Fibroblast of the aortic adventitia (primary cell): ENCODE measurements around the gene ZNF729. TPM values are rescaled to one million over a fixed set of nuclear protein-coding genes. Genes with fewer than 3 reads are reported as not detected.
"Not testable (repeated sequence)": the region's sequence is repeated elsewhere in the genome, so short reads cannot be mapped to it uniquely, and the experiment has no call there.

ENCODE experiments used
- DNase-seq: peaks from one replicate; pipeline ENCODE4 v3.0.0-alpha.2; 2010; ENCODE audit warnings: low read depth
- H3K4me3 ChIP-seq: 2 replicates; pipeline ENCODE4 v1.5.1; 2011; ENCODE audit warnings: low read depth, mild to moderate bottlenecking, control low read depth, low read length, moderate library complexity
- CTCF ChIP-seq: IDR thresholded peaks from 2 replicates; pipeline ENCODE4 v1.5.1; 2011; ENCODE audit warnings: mild to moderate bottlenecking, low read length, control low read depth, inconsistent platforms; ENCODE audit not compliant: insufficient read depth
- total RNA-seq: library from RNA; depleted of rRNA; stranded (reverse); fragments of >200 nt; gene quantifications from 2 replicates; pipeline ENCODE4 v1.2.3, GENCODE V29; 2012; ENCODE audit warnings: low replicate concordance

ZNF729 gene
- not detected in 2 replicates for total RNA-seq

- no peak within 1 kb of the TSS for H3K4me3 ChIP-seq
- TF ChIP-seq CTCF, result no peak
- DNase-seq, result no peak
Observed at GRCh38 chr19:22286151-22286810, at the start of gene ZNF729. TSS of gene ZNF729 (plus strand) at chr19:22286441. CDS start at chr19:22286526, 85 bp downstream.

GRCh38 chr19:22256856-22257255, 29.4 kb upstream of the ZNF729 start:
- no peak for DNase-seq
- no peak for TF ChIP-seq CTCF
- H3K4me3 ChIP-seq, result no peak overlapping the region

GRCh38 chr19:22257381-22257780, 28.9 kb upstream of the ZNF729 start:
- H3K4me3 ChIP-seq, result no peak overlapping the region
- no peak for TF ChIP-seq CTCF
- DNase-seq, result no peak

- no peak for DNase-seq
- H3K4me3 ChIP-seq, result no peak overlapping the region
- no peak for TF ChIP-seq CTCF
Observed at GRCh38 chr19:22257916-22258315, 28.3 kb upstream of the ZNF729 start.

- no peak for TF ChIP-seq CTCF
- H3K4me3 ChIP-seq, result no peak overlapping the region
- no peak for DNase-seq
Observed at GRCh38 chr19:22260499-22260898, 25.7 kb upstream of the ZNF729 start.

- TF ChIP-seq CTCF, result no peak
Observed at GRCh38 chr19:22261596-22261995, 24.6 kb upstream of the ZNF729 start.

GRCh38 chr19:22263121-22263520, 23.1 kb upstream of the ZNF729 start:
- no peak for TF ChIP-seq CTCF
- DNase-seq, result no peak
- no peak overlapping the region for H3K4me3 ChIP-seq

More at GRCh38 chr19:22261596-22261995, 24.6 kb upstream of the ZNF729 start:
- no peak for DNase-seq
- H3K4me3 ChIP-seq, result no peak overlapping the region

- H3K4me3 ChIP-seq, DNase-seq: not testable (repeated sequence)
Observed at GRCh38 chr19:22321554-22321953, 35.3 kb downstream of the ZNF729 start.
